Umbilical cord (tissue), 2 donors: ENCODE results near the gene SLC31A1. TPM values are rescaled to one million over a fixed set of nuclear protein-coding genes. Genes with fewer than 3 reads are reported as not detected.
A peak's percentile ranks its signal among the peaks of the same experiment; 100 is the strongest.

ENCODE experiments used
- DNase-seq: peaks from one replicate; pipeline ENCODE4 v3.0.0-alpha.2; 2015; ENCODE audit warnings: low spot score
- total RNA-seq: library from RNA; depleted of rRNA; stranded (reverse); fragments of >200 nt; gene quantifications from one replicate; pipeline ENCODE4 v1.2.3, GENCODE V29; 2014; ENCODE audit warnings: low replicate concordance; ENCODE audit not compliant: insufficient read depth

Gene SLC31A1
- 11.8 TPM for total RNA-seq

GRCh38 chr9:113221003-113221799 is at the start of gene SLC31A1, which contains the start of gene FKBP15:
Gene SLC31A1 (plus strand): TSS chr9:113221544. CDS start chr9:113256149, 34,605 bp downstream.
Gene FKBP15 (minus strand): TSS chr9:113221277. CDS start chr9:113221243, 34 bp downstream.
- DNase-seq, result peak; percentile 99

- no peak for DNase-seq
These were observed 48.0 kb upstream of the SLC31A1 start for GRCh38 chr9:113173341-113173740.

DNA sequence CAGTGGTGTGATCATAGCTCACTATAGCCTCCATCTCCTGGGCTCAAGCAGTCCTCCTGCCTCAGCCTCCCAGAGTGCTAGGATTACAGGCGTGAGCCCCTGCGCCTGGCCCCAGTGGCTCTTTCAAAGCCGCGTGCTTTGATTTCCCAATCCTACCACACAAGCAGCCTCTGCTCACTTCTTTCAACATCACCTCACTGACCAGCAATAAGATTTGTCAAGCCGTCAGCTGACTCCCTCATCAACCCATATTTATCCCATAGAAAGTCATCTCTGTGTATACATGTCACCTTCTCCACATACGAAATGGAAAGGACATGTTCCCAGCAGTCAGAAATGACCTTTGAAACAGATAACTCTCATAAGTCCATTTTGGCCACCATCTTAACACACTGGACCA is 44.5 kb upstream of the SLC31A1 start:
- DNase-seq, result no peak

GRCh38 chr9:113177251-113177650 is 44.1 kb upstream of the SLC31A1 start:
- no peak for DNase-seq

DNA sequence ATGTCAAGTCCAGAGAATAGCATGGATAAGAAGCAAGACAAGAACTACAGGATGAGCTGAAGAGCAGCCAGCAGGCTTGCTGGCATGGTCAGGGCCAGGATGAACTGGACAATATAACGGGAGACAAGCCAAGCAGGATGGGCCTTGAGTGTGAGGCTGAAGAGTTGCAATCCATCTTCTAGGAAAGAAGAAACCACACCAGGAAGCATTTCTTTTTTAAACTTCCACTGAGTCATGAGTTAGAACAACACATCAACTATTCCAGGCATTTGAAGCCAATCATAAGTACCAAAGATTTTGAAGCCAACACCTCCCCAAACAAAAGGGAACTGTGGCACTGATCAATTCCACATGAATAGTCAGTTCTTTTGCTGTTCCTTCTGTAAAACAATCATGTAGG is 43.3 kb upstream of the SLC31A1 start:
- no peak for DNase-seq

- DNase-seq, result no peak
These were observed 41.5 kb upstream of the SLC31A1 start for GRCh38 chr9:113179839-113180238.

DNA sequence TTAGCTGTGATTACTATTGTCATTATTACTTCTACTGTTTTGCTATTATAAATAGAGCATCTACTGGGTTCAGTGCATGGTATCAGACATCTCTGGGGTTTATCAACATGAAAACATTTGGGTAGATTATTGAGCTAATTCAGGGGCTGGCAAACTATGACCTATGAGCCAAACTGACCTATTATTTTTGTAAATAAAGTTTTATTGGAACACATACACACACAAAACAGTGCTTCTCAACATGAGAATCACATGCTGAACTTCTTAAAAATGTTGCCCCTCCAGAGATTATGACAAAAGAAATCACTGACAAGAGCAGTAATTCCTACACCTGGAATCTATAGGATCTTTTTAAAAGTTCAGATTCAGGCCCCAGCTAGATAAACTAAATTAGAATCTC is 40.2 kb upstream of the SLC31A1 start:
- DNase-seq, result no peak

DNA sequence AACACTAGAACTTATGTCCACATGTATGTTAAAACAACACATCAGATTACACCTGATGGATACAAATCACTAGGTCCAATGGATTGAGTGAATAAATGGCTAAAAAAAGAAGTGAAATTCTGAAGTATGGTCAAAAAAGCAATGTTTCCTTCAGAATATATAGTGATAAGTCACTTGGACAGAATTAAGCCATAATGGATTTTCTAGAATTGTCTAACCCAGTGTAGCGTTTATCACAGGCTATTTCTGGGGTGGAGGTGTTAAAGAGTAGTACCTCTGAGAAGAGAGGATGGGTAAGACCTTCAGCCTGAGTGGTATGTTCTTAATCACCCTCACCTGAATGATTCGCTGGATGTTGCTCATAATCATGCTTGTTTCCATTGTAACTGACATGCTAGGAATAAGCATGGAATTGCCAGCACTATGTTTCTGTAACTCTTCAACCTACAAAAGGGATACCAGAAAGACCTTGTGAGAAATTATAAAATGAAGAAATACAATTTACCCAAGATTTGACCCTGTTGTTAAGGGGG is 37.3 kb upstream of the SLC31A1 start:
- DNase-seq, result no peak

DNA sequence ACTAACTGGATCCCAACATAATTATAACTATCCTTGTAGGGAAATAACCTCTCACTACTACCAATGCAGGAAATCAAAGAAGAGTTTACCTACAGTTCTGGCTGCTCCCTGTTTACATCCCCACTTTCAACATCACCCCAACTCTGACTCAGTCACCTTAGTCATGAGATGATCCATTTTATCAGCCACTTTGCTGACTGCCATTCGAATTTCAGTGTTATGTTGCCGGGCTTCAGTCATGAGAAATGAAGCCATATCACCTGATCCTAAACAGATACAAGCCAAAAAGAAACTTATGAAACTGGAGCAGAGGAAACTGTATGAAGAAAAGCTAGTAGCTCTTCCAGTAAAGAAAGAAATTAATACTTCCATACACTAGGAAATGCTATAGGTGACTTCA is 36.8 kb upstream of the SLC31A1 start:
- no peak for DNase-seq

DNA sequence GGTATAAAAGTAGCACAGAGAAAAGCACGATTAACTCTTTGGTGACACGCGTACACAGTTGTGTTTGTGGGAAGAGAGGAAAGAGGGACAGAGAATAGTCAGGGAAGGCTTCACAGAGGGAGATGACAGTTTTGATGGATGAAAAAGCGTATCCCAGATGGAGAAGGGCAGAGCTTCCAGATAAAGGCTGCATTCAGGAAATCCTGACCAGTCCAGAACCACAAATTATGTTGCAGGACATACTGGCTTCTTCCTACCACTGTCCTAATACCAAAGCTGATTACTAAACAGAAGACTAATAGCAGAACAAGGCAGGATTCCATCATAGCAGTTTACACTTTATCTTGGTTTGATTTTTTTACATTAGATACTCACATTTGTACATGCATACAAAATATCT is 36.1 kb upstream of the SLC31A1 start:
- no peak for DNase-seq

DNA sequence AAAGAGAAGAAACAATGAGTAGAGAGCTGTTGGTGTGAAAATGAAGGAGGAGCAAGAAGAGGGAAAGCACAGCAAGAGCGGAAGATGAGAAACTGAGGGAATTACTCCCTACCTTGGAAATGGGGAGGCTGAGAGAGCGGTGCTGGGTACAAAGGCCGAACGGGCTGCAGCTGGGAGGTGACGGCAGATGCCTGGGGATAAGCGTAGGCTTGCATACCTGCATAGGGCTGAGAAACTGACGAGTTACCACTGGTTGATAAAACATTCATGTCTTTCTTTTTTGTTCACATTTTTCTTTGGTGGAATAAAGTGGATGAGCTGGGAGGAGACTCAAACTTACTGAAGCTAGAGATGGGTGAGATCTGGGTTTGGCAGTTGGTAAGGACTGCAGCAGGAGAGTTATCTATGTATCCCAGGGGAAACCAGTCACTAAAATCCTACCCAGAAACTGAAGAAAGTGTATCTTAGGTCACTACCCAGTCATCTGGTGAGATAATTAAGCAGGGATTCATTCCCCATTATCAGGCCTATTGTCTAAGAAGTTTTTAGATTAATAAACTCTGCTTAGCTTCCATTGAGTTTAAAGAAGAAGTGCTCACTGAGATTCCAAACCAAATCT is 35.1 kb upstream of the SLC31A1 start:
- DNase-seq, result no peak

- peak; percentile 26 for DNase-seq
These were observed 33.3 kb upstream of the SLC31A1 start for GRCh38 chr9:113187929-113188595.

DNA sequence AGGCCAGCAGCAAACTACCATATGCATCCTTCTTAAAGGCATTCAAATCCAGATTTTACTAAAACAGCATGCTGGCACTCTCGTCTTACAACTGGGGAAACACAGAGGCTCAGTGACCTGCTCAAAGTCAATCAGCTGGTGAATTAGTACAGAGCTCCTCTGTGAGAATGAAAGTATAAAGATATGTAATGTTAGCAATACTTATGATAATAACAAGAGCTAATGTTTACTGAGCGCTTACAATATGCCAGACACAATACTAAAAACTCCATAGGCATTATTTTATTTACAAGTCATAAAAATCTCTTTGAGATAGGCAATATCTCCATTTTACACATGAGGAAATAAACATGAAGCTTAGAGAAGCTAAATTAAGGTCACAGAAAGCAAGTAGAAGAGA is 28.9 kb upstream of the SLC31A1 start:
- DNase-seq, result no peak

GRCh38 chr9:113199683-113200329 is 21.5 kb upstream of the SLC31A1 start:
- DNase-seq, result no peak

DNA sequence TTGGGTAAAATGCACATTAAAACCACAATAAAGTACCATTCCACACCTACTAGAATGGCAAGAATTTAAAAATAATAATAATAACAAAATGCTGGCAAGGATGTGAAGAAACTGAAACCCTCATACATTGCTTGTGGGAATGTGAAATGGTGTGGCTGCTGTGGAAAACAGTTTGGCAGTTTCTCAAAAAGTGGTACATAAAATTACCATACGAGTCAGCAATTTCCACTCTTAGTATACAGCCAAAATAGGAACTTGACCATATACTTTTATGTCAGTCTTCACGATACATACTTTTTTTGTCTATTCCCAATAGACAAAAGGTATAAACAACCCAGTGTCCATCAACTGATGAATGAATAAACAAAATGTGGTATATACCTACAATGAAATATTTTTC is 15.9 kb upstream of the SLC31A1 start:
- DNase-seq, result no peak

GRCh38 chr9:113205861-113206260 is 15.5 kb upstream of the SLC31A1 start:
- DNase-seq, result no peak

- DNase-seq, result no peak
These were observed 10.5 kb upstream of the SLC31A1 start for GRCh38 chr9:113210815-113211214.

DNA sequence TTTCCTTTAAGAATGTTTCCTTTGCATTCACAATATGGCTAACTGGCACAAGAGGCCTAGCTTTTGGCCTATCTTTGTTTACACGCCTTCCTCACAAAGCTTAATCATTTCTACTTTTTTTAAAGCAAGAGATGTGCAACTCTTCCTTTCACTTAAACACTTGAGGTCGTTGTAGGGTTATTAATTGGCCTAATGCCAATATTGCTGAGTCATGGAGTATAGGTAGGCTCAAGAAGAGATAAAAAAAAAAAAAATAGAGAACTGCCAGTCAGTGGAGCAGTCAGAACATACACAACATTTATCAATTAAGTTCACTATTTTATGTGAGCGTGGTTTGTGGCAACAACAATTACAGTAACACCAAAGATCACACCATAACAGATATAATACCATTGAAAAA is 6.2 kb upstream of the SLC31A1 start:
- DNase-seq, result peak; percentile 3

DNA sequence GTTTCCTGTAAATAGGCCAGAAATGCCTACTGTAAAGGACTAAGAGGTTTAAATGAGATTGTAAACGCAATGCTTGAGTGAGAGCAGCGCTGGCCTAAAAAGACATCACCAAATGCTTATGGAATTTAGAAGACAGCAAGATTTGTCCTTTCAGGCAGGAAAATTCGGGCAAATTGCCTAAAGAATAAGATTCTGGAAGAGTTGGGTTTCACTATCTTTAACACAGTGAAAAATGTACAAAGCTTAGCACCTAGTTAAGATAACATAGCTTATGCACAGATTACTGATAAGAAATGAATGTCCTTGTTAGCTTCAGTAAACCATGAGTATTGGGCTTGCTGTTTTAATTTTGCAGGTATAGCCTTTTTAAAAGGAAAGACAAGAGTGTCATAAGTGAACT is 4.9 kb upstream of the SLC31A1 start:
- peak; percentile 64 for DNase-seq

DNA sequence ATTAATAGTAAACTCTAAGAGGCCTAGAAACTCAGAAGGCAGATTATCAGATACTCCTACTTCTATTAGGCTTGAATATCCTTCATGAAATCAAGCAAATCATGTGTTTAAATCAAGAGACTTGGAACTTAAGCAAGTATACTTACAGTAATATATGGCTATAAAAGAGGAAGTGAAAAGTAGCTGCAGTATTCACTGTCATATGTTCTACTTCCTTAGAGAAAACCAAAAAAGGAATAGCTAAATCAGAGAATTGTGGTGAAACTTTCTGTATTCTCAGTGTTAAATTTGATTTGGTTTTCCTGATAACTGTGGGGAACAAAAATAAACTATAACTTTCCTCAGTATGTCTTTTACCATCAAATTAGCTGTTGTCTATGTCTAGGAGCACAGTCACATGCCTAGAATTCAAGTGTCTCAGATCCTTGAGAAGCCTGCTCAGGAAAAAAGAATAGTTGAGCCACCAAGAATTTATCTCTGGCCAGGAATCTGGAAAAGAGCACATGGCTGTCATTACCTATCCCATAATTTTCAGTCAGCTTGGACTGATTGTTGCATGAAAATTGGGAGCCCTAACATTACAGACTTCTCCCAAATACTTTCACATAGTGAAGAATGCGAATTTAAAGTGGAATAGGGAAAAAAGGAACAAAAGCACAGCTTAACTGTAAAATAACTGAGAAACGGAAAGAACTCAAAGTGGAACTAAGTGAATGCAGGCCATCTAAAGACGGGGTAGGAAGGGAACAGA is 2.0 kb upstream of the SLC31A1 start:
- DNase-seq, result no peak

DNA sequence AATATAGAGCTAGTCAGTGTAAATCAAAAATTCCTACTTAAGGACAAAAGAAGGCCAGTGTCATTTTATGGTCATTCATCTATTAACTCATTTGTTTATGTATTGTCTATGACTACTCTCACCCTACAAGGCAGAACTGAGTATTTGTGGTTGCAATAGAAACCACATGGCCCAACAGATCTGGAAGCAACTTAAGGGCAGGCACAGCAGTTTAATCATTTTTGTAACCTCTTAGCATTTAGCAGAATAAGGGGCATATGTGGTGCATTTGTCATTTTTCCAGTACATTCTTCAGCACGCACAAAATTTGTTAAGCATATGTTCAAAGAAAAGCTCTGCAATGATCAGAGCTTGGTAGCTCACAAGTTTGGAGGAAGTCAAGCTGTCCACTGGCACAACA is 1.4 kb upstream of the SLC31A1 start:
- no peak for DNase-seq
